Measurements from ENCODE around the gene SLC16A8. TPM values are rescaled to one million over a fixed set of nuclear protein-coding genes. Genes with fewer than 3 reads are reported as not detected.

Gene SLC16A8
- total RNA-seq, 1 donor: not detected

DNA sequence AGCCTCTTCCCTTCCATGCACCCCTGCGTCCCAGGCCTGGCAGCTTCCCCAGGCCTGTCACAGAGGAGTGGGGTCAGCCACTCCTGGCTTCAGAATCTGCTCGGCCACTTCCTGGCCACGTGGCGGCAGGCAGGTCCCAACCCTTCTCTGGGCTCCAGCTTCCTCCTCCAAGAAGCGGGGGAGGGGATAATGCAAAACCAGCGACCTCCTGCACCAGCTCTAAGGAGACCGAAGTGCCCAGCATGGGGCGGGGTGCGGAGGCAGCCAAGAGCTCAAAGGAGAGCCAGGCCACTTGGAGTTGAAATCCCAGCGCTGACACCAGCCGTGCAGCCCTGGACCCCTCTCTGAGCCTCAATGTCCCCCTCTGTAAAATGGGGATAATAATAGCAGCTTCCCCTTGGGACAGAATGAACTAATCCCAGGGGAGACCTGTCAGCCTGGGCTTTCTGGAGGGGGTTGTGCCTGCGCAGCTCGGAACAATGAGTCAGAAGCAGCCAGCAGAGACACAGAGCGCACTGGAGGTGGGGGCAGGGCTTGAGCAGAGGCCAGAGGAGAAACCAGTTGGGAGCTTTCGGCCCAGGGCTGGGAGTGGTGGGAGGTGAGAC, 49.6 kb downstream of the SLC16A8 start:
- TF ChIP-seq, protein P1, sequence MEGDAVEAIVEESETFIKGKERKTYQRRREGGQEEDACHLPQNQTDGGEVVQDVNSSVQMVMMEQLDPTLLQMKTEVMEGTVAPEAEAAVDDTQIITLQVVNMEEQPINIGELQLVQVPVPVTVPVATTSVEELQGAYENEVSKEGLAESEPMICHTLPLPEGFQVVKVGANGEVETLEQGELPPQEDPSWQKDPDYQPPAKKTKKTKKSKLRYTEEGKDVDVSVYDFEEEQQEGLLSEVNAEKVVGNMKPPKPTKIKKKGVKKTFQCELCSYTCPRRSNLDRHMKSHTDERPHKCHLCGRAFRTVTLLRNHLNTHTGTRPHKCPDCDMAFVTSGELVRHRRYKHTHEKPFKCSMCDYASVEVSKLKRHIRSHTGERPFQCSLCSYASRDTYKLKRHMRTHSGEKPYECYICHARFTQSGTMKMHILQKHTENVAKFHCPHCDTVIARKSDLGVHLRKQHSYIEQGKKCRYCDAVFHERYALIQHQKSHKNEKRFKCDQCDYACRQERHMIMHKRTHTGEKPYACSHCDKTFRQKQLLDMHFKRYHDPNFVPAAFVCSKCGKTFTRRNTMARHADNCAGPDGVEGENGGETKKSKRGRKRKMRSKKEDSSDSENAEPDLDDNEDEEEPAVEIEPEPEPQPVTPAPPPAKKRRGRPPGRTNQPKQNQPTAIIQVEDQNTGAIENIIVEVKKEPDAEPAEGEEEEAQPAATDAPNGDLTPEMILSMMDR (IDR thresholded peaks at IDR 0.05; ENCODE audit: extremely low read depth, low read depth, low read length): no peak
- DNase-seq (ENCODE audit: insufficient read length, low spot score, missing footprints): peak; percentile 100
- Histone ChIP-seq H3K27me3 (ENCODE audit: insufficient read depth, low read length) (no peaks in the 10 kb centered on the region), H3K36me3 (ENCODE audit: insufficient read depth, low read length) (no peaks in the 10 kb centered on the region), H4K20me1 (ENCODE audit: insufficient read depth, low read length) (no peaks in the 10 kb centered on the region), H2AFZ (ENCODE audit: low read length) (peak overlapping the region; percentile 78), H3K27ac (ENCODE audit: low read depth, low read length) (no peak overlapping the region), H3K79me2 (ENCODE audit: insufficient read depth, low read length) (no peaks in the 10 kb centered on the region), H3K4me3 (ENCODE audit: insufficient read depth, low read length) (no peak overlapping the region), H3K4me1 (ENCODE audit: insufficient read depth, low read length) (peaks cover 30% of the 10 kb centered on the region), H3K4me2 (ENCODE audit: insufficient read depth, low read length) (no peak overlapping the region), H3K9me3 (ENCODE audit: low read depth, low read length) (no peaks in the 10 kb centered on the region)

DNA sequence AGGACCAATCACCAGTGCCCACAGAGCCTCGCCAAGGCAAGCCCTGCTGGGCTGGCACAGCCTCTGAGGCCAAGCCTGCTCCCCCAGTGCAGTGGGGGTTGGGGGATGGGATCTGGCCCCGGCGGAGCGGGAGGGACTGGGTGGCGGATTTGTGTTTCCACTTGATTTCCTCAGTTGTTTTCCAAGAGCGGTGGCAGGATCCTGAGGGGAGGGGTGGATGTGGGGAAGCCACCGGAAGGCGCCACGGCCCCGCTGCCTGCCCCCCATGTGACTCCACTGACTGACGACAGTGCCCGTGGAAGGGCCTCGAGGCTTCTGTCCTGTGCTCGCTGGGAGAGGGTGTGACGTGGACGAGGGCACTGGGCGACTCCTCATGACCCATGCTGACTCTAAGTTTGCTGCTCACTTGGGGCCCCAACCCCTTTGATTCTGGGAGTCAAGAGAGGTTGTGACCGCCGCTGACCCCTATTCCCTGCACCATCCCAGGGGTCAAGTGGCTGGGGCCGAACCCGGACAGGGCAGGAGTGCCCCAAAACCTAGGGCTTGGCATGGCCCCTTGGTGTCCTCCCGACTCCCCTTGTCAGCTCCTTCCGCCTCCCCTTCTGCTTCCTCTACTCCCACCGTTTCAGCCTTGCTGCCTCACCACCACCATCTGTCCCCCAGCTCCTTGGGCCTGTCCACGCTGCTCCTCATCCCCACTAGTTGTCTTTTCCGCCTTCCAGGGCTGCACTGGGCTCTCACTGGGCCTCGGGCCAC, 50.3 kb downstream of the SLC16A8 start:
- peaks cover 30% of the 10 kb centered on the region for H3K4me1 ChIP-seq (ENCODE audit: insufficient read depth, low read length)
- peak overlapping the region; percentile 78 for H2AFZ ChIP-seq (ENCODE audit: low read length)
- no peaks in the 10 kb centered on the region for H4K20me1 ChIP-seq (ENCODE audit: insufficient read depth, low read length)
- no peaks in the 10 kb centered on the region for H3K9me3 ChIP-seq (ENCODE audit: low read depth, low read length)
- no peak overlapping the region for H3K4me2 ChIP-seq (ENCODE audit: insufficient read depth, low read length)
- no peaks in the 10 kb centered on the region for H3K36me3 ChIP-seq (ENCODE audit: insufficient read depth, low read length)
- no peak overlapping the region for H3K27ac ChIP-seq (ENCODE audit: low read depth, low read length)
- TF ChIP-seq, protein P1 (IDR thresholded peaks at IDR 0.05; ENCODE audit: extremely low read depth, low read depth, low read length): no peak
- no peaks in the 10 kb centered on the region for H3K27me3 ChIP-seq (ENCODE audit: insufficient read depth, low read length)
- H3K4me3 ChIP-seq (ENCODE audit: insufficient read depth, low read length): no peak overlapping the region
- DNase-seq (ENCODE audit: insufficient read length, low spot score, missing footprints): no peak
- H3K79me2 ChIP-seq (ENCODE audit: insufficient read depth, low read length): no peaks in the 10 kb centered on the region

DNA sequence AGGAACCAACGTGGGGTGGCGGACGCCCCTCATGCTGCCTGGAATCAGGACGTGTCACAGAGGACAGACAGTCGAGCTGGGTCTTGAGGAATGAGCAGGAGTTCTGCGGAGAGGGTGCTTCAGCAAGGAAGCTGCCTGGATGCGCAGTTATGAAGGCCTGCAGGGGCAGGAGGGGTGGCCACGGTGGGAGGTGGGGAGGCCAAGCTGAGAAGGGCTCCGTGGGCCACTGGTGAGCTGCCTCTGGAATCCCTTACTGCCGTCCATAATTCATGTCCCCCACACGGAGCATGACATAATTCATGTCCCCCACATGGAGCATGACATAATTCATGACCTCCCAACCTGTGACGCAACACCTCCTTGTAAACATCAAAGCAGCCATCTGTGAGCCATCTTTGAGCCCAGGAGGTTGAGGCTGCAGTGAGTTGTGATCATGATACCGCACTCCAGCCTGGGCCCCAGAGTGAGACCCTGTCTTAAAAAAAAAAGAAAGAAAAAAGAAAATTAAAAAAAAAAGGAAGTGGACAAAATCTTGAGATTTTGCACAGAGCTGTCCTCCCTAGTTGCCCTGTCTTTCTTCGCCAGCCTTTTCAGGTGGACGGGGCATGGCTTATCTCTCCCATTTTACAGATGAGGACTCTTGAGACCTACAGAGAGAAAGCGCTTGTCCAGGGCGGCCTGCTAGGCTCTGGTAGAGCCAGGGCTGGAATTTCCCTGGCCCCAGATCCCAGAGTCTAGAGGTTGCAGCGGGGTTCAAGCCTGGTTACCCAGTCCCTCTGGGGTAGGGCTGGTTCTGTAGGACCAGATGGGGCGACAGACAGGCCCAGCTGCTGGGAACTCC, 51.1 kb downstream of the SLC16A8 start:
- DNase-seq (ENCODE audit: insufficient read length, low spot score, missing footprints): peak; percentile 76
- TF ChIP-seq, protein P1 (IDR thresholded peaks at IDR 0.05; ENCODE audit: extremely low read depth, low read depth, low read length): no peak
- no peaks in the 10 kb centered on the region for H3K9me3 ChIP-seq (ENCODE audit: low read depth, low read length)
- no peak overlapping the region for H2AFZ ChIP-seq (ENCODE audit: low read length)
- H3K4me2 ChIP-seq (ENCODE audit: insufficient read depth, low read length): no peak overlapping the region
- peaks cover 30% of the 10 kb centered on the region for H3K4me1 ChIP-seq (ENCODE audit: insufficient read depth, low read length)
- no peaks in the 10 kb centered on the region for H3K27me3 ChIP-seq (ENCODE audit: insufficient read depth, low read length)
- H3K36me3 ChIP-seq (ENCODE audit: insufficient read depth, low read length): no peaks in the 10 kb centered on the region
- peak overlapping the region; percentile 5 for H3K27ac ChIP-seq (ENCODE audit: low read depth, low read length)
- no peaks in the 10 kb centered on the region for H4K20me1 ChIP-seq (ENCODE audit: insufficient read depth, low read length)
- H3K4me3 ChIP-seq (ENCODE audit: insufficient read depth, low read length): no peak overlapping the region
- no peaks in the 10 kb centered on the region for H3K79me2 ChIP-seq (ENCODE audit: insufficient read depth, low read length)

Data from osteoblast (primary cell).